ENCODE results near the gene MFSD11. TPM values are rescaled to one million over a fixed set of nuclear protein-coding genes. Genes with fewer than 3 reads are reported as not detected.
"Not testable (repeated sequence)": the region's sequence is repeated elsewhere in the genome, so short reads cannot be mapped to it uniquely, and the experiment has no call there.

MFSD11 gene
- total RNA-seq, 4 donors from 2014 or later: 35.3 to 64.8 (median 47.0) TPM

DNA sequence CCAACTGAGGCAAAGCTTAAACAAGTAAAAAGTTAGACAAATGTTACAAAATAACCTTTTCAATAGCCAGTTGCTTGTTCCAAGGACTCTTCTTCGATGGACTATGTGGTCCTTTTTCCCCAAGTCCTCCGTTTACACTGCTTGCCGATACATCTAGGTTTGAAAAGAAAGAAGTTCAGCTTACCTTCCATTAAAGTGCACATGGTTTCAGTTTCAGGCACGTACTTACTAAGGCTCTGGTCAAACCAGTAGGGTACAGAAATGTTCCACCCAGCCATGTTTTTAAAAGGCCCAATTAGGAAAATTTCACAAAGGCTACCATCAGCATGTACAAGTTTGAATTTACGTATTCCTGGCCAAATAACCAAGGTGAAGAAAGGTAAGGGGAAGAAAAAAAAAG lies 2.9 kb upstream of the MFSD11 start:
- no peak for DNase-seq
- no peak for TF ChIP-seq POLR2A (IDR thresholded peaks at IDR 0.05)
- TF ChIP-seq, protein P1, sequence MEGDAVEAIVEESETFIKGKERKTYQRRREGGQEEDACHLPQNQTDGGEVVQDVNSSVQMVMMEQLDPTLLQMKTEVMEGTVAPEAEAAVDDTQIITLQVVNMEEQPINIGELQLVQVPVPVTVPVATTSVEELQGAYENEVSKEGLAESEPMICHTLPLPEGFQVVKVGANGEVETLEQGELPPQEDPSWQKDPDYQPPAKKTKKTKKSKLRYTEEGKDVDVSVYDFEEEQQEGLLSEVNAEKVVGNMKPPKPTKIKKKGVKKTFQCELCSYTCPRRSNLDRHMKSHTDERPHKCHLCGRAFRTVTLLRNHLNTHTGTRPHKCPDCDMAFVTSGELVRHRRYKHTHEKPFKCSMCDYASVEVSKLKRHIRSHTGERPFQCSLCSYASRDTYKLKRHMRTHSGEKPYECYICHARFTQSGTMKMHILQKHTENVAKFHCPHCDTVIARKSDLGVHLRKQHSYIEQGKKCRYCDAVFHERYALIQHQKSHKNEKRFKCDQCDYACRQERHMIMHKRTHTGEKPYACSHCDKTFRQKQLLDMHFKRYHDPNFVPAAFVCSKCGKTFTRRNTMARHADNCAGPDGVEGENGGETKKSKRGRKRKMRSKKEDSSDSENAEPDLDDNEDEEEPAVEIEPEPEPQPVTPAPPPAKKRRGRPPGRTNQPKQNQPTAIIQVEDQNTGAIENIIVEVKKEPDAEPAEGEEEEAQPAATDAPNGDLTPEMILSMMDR (IDR thresholded peaks at IDR 0.05): peak in 1 of 6 experiments; percentile 9
- peak overlapping the region; percentile 36 to 100 (median 100) for H3K27ac ChIP-seq
- peaks cover 0 to 46% (median 0%) of the 10 kb centered on the region in 3 donors for H3K36me3 ChIP-seq
- peak overlapping the region in 3 of 4 donors; percentile 89 to 97 (median 93) for H3K4me3 ChIP-seq
- H3K9me3 ChIP-seq: no peaks in the 10 kb centered on the region
- H3K27me3 ChIP-seq: no peaks in the 10 kb centered on the region
- peaks cover 3 to 52% (median 14%) of the 10 kb centered on the region in 4 donors for H3K4me1 ChIP-seq

- H3K27me3 ChIP-seq: no peaks in the 10 kb centered on the region
- peaks cover 3 to 53% (median 14%) of the 10 kb centered on the region in 4 donors for H3K4me1 ChIP-seq
- TF ChIP-seq, protein P1 (IDR thresholded peaks at IDR 0.05): peak in 1 of 6 experiments; percentile 34
- TF ChIP-seq POLR2A (IDR thresholded peaks at IDR 0.05): no peak
- DNase-seq: no peak
- no peaks in the 10 kb centered on the region for H3K9me3 ChIP-seq
- peaks cover 0 to 46% (median 0%) of the 10 kb centered on the region in 3 donors for H3K36me3 ChIP-seq
- H3K27ac ChIP-seq: peak overlapping the region; percentile 99 to 100 (median 100)
- H3K4me3 ChIP-seq: peak overlapping the region; percentile 89 to 97 (median 92)
Measured at GRCh38 chr17:76735586-76736348, 2.2 kb upstream of the MFSD11 start.

DNA sequence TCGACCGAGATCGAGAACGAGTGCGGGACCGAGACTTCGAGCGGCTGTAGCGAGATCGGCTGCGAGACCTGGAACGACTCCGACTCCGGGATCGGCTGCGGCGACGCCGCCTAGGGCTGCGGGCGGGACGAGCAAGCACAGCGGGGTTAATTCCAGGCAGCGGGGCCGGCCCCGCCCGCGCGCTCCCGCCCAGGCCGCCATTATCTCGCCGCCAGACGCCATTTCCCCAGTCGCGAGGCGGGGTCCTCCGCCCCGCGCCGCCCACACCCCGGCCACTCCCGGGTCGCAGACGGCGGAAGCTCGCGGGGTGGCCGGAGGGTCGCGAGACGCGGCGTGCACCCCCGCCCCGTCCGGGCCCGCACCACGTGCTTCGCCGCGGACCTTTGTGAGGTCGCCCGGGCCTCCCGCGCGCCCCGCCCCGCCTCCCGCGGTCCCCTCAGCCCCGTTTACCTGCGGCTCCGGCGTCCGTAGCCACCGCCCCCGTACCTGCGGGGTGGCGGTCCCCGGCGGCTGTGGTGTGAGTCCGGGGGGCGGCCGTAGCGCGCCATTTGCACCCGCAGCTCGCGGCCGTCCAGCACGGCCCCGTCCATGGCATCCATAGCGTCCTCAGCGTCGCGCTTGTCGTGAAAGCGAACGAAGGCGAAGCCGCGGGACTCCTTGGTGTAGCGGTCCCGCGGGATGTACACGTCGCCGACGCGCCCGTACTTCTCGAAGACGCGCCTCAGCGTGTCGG lies 1.4 kb upstream of the MFSD11 start:
- Histone ChIP-seq H3K36me3 (peaks cover 0 to 39% (median 0%) of the 10 kb centered on the region in 3 donors), H3K27me3 (no peaks in the 10 kb centered on the region), H3K4me1 (peaks cover 3 to 53% (median 14%) of the 10 kb centered on the region in 4 donors), H3K4me3 (peak overlapping the region; percentile 89 to 97 (median 92)), H3K27ac (peak overlapping the region; percentile 99 to 100 (median 100)), H3K9me3 (no peaks in the 10 kb centered on the region)
- peak; percentile 50 to 91 (median 85) for DNase-seq
- TF ChIP-seq, protein P1 (IDR thresholded peaks at IDR 0.05): peak in 4 of 6 experiments; percentile 27 to 52 (median 42)
- TF ChIP-seq POLR2A (IDR thresholded peaks at IDR 0.05): peak; percentile 50 to 56

DNA sequence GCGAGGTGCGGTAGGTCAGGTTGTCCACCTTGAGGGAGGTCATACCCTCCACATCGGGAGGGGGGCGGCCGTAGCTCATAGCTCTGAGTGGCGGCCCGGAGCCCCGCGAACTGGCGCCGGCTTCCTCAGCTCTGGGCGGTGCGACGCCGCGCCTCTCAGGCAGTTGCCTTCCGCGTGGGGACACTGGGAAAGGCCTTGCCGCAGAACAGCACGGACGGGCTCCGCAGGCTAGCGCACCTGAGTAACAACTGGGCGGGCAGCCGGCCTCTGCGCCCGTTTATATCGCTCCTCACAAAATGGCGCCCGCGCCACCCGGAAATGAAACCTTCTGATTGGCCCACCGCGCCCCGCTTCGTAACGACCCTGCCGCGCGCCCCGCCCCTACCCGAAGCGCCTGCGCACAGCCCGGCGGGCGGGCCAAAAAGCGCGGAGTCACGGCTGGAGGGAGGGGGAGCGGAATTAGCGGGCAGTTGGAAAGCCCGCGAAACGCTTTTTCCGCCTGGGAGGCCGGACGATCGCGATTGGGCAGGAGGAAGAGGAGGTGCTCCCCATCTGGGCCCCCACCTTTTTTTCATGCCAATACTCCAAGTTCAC lies 740 bp upstream of the MFSD11 start, which contains the start of gene SRSF2:
Gene SRSF2 (minus strand): TSS at position 250 of the 594 bp plus-strand sequence. CDS start 171 bp downstream, at position 79.
- Histone ChIP-seq H3K27ac (peak within 1 kb of the TSS; percentile 99 to 100 (median 100)), H3K27me3 (no peaks in the 10 kb centered on the region), H3K9me3 (no peaks in the 10 kb centered on the region), H3K4me1 (peaks cover 3 to 53% (median 14%) of the 10 kb centered on the region in 4 donors), H3K36me3 (peaks cover 0 to 38% (median 0%) of the 10 kb centered on the region in 3 donors), H3K4me3 (peak within 1 kb of the TSS; percentile 89 to 97 (median 92))
- TF ChIP-seq POLR2A (IDR thresholded peaks at IDR 0.05): peak; percentile 99 to 100
- TF ChIP-seq, protein P1 (IDR thresholded peaks at IDR 0.05): peak in 2 of 6 experiments; percentile 9 to 15
- DNase-seq: peak; percentile 98 to 99 (median 99)

GRCh38 chr17:76738468-76738850 lies 540 bp downstream of the MFSD11 start:
- no peak for DNase-seq
- Histone ChIP-seq H3K36me3 (peaks cover 0 to 37% (median 0%) of the 10 kb centered on the region in 3 donors), H3K27ac (peak overlapping the region; percentile 99 to 100 (median 100)), H3K9me3 (no peaks in the 10 kb centered on the region), H3K4me3 (peak overlapping the region; percentile 89 to 97 (median 92)), H3K4me1 (peaks cover 0 to 41% (median 13%) of the 10 kb centered on the region in 4 donors), H3K27me3 (no peaks in the 10 kb centered on the region)
- TF ChIP-seq, protein P1 (IDR thresholded peaks at IDR 0.05): no peak
- TF ChIP-seq POLR2A (IDR thresholded peaks at IDR 0.05): no peak

- H3K4me3 ChIP-seq, H3K27me3 ChIP-seq, DNase-seq, H3K9me3 ChIP-seq: not testable (repeated sequence)
- Histone ChIP-seq H3K36me3 (peaks cover 0 to 37% (median 0%) of the 10 kb centered on the region in 3 donors), H3K27ac (peak overlapping the region in 1 of 4 donors; percentile 28), H3K4me1 (peaks cover 0 to 29% (median 8%) of the 10 kb centered on the region in 4 donors)
Measured at GRCh38 chr17:76739568-76740115, 1.7 kb downstream of the MFSD11 start.

Measured in Peyer's patch (tissue), 4 donors.